Retinal pigment epithelial cell (primary cell): ENCODE measurements around the gene BMP2.

Experiments used
- DNase-seq: peaks from one replicate; pipeline ENCODE4 v3.0.0-alpha.2; 2010; ENCODE audit warnings: low read depth
- H3K4me3 ChIP-seq: 2 replicates; pipeline ENCODE4 v1.5.1; 2011; ENCODE audit warnings: mild to moderate bottlenecking, low read length, control low read depth, moderate library complexity
- CTCF ChIP-seq: conservative IDR thresholded peaks from 2 replicates; pipeline ENCODE4 v1.5.1; 2011; ENCODE audit warnings: low read depth, low read length, control low read depth, inconsistent platforms

Gene BMP2

GRCh38 chr20:6767536-6768227 lies at the start of gene BMP2:
Gene BMP2 (plus strand): TSS chr20:6767686. CDS start chr20:6770127, 2,441 bp downstream.
- no peak for TF ChIP-seq CTCF
- peak within 1 kb of the TSS; percentile 68 for H3K4me3 ChIP-seq
- no peak for DNase-seq

- no peak for TF ChIP-seq CTCF
- H3K4me3 ChIP-seq, result no peak overlapping the region
- no peak for DNase-seq
Observed at GRCh38 chr20:6718662-6719368, 48.7 kb upstream of the BMP2 start.

GRCh38 chr20:6719369-6719721 lies 48.1 kb upstream of the BMP2 start:
- TF ChIP-seq CTCF, result no peak
- no peak overlapping the region for H3K4me3 ChIP-seq
- no peak for DNase-seq

GRCh38 chr20:6726761-6727160 lies 40.7 kb upstream of the BMP2 start:
- no peak for DNase-seq
- H3K4me3 ChIP-seq, result no peak overlapping the region
- no peak for TF ChIP-seq CTCF

- TF ChIP-seq CTCF, result no peak
- DNase-seq, result no peak
- H3K4me3 ChIP-seq, result no peak overlapping the region
Observed at GRCh38 chr20:6730672-6731328, 36.7 kb upstream of the BMP2 start.

GRCh38 chr20:6732001-6732447 lies 35.5 kb upstream of the BMP2 start:
- no peak for TF ChIP-seq CTCF
- DNase-seq, result no peak
- H3K4me3 ChIP-seq, result no peak overlapping the region

- DNase-seq, result no peak
- H3K4me3 ChIP-seq, result no peak overlapping the region
- no peak for TF ChIP-seq CTCF
Observed at GRCh38 chr20:6732851-6733250, 34.6 kb upstream of the BMP2 start.
